Ishikawa (cell line): ENCODE measurements around the gene ARHGAP45.

Experiments used
- CREB1 ChIP-seq: IDR thresholded peaks from 2 replicates; pipeline ENCODE4 v1.6.1; 2012; ENCODE audit warnings: low read depth
- REST ChIP-seq: IDR thresholded peaks from 2 replicates; pipeline ENCODE4 v1.6.1; 2012; ENCODE audit warnings: low read depth, mild to moderate bottlenecking
- TCF12 ChIP-seq: IDR thresholded peaks from 2 replicates; pipeline ENCODE4 v1.6.1; 2012; ENCODE audit warnings: low read depth
- YY1 ChIP-seq: IDR thresholded peaks from 2 replicates; pipeline ENCODE4 v1.6.1; 2012; ENCODE audit warnings: low read depth

- no peak for TF ChIP-seq TCF12
- no peak for TF ChIP-seq CREB1
- no peak for TF ChIP-seq REST
- TF ChIP-seq YY1, result no peak
These were observed 27.6 kb downstream of the ARHGAP45 start for GRCh38 chr19:1094655-1094977.
